ENCODE measurements around the gene BAIAP2. TPM values are rescaled to one million over a fixed set of nuclear protein-coding genes. Genes with fewer than 3 reads are reported as not detected.

Gene BAIAP2
- polyA plus RNA-seq, 2 donors, result 91.2 to 107 TPM

DNA sequence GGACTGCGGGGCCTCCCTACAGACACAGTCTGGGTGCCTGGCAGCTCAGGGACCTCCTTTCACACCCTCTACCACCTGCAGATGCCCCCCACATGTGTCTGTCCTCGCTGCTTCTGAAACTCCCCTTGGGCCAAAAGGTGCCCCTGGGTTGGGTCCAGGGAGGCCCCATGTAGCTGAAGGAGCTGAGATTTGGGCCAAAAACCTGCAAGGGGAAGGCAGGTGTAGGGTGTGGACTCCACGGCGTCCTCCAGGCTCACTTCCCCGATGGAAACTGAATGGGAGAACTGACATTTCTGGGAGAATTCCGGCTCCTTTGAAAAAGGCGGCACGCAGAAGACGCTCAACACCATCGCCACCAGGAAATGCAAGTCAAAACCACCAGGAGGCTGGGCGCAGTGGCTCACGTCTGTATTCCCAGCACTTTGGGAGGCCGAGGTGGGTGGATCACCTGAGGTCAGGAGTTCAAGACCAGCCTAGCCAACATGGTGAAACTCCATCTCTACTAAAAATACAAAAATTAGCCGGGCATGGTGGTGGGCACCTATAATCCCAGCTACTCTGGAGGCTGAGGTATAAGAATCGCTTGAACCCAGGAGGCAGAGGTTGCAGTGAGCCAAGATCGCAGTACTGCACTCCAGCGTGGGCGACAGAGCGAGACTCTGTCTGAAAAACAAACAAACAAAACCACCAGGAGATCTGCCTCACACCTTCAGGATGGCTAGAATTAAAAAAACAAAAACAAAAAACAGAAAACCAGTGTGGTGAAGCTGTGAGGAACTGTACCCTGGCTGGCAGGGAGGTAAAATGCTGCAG lies 13.2 kb upstream of the BAIAP2 start:
- no peaks in the 10 kb centered on the region for H3K27me3 ChIP-seq (ENCODE audit: control insufficient read depth in 1 of 2, insufficient read depth in 2 of 2, low read length in 2 of 2)
- H3K9me3 ChIP-seq (ENCODE audit: control insufficient read depth in 2 of 2, insufficient read depth in 1 of 2, low read depth in 1 of 2, low read length in 1 of 2), result no peaks in the 10 kb centered on the region
- H3K4me1 ChIP-seq (ENCODE audit: control insufficient read depth in 2 of 2, insufficient read depth in 2 of 2, low read length in 1 of 2), result peaks cover 0 to 29% of the 10 kb centered on the region in 2 donors
- no peak overlapping the region for H3K4me3 ChIP-seq (ENCODE audit: low read depth in 1 of 2, low read length in 2 of 2)
- 77 to 85% methylated on average over 19 of the region's 19 CpGs for WGBS, 2 donors
- no peak overlapping the region for H3K27ac ChIP-seq (ENCODE audit: low read depth in 2 of 2, low read length in 1 of 2)
- H3K36me3 ChIP-seq (ENCODE audit: control insufficient read depth in 2 of 2, insufficient read depth in 2 of 2, low read length in 1 of 2), result no peaks in the 10 kb centered on the region

DNA sequence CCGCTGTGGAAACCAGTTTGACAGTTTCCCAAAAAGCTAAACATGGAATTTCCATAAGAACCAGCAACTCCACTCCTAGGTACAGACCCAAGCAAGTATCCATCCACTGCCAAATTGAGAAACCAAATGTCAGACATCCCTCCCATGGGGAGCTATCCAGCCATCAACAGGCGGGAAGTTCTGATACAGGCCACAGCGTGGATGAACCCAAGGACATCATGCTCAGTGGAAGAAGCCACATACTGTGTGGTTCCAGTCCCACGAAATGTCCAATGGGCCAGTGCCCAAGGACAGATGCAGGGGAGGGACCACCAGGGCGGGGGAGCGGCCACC lies 12.6 kb upstream of the BAIAP2 start:
- Histone ChIP-seq H3K27me3 (ENCODE audit: control insufficient read depth in 1 of 2, insufficient read depth in 2 of 2, low read length in 2 of 2) (no peaks in the 10 kb centered on the region), H3K36me3 (ENCODE audit: control insufficient read depth in 2 of 2, insufficient read depth in 2 of 2, low read length in 1 of 2) (no peaks in the 10 kb centered on the region), H3K9me3 (ENCODE audit: control insufficient read depth in 2 of 2, insufficient read depth in 1 of 2, low read depth in 1 of 2, low read length in 1 of 2) (no peaks in the 10 kb centered on the region), H3K27ac (ENCODE audit: low read depth in 2 of 2, low read length in 1 of 2) (no peak overlapping the region), H3K4me3 (ENCODE audit: low read depth in 1 of 2, low read length in 2 of 2) (no peak overlapping the region), H3K4me1 (ENCODE audit: control insufficient read depth in 2 of 2, insufficient read depth in 2 of 2, low read length in 1 of 2) (peaks cover 0 to 29% of the 10 kb centered on the region in 2 donors)
- WGBS, 2 donors, result 85% methylated on average over 4 to 6 of the region's 6 CpGs

GRCh38 chr17:81025065-81025740 lies 9.7 kb upstream of the BAIAP2 start:
- Histone ChIP-seq H3K4me3 (ENCODE audit: low read depth in 1 of 2, low read length in 2 of 2) (no peak overlapping the region), H3K9me3 (ENCODE audit: control insufficient read depth in 2 of 2, insufficient read depth in 1 of 2, low read depth in 1 of 2, low read length in 1 of 2) (no peaks in the 10 kb centered on the region), H3K4me1 (ENCODE audit: control insufficient read depth in 2 of 2, insufficient read depth in 2 of 2, low read length in 1 of 2) (peaks cover 9 to 23% of the 10 kb centered on the region in 2 donors), H3K27ac (ENCODE audit: low read depth in 2 of 2, low read length in 1 of 2) (no peak overlapping the region), H3K27me3 (ENCODE audit: control insufficient read depth in 1 of 2, insufficient read depth in 2 of 2, low read length in 2 of 2) (peaks cover 0 to 3% of the 10 kb centered on the region in 2 donors), H3K36me3 (ENCODE audit: control insufficient read depth in 2 of 2, insufficient read depth in 2 of 2, low read length in 1 of 2) (no peaks in the 10 kb centered on the region)
- 67 to 74% methylated on average over 16 of the region's 16 CpGs for WGBS, 2 donors

GRCh38 chr17:81025741-81026129 lies 9.2 kb upstream of the BAIAP2 start:
- Histone ChIP-seq H3K27ac (ENCODE audit: low read depth in 2 of 2, low read length in 1 of 2) (no peak overlapping the region), H3K36me3 (ENCODE audit: control insufficient read depth in 2 of 2, insufficient read depth in 2 of 2, low read length in 1 of 2) (no peaks in the 10 kb centered on the region), H3K9me3 (ENCODE audit: control insufficient read depth in 2 of 2, insufficient read depth in 1 of 2, low read depth in 1 of 2, low read length in 1 of 2) (no peaks in the 10 kb centered on the region), H3K4me1 (ENCODE audit: control insufficient read depth in 2 of 2, insufficient read depth in 2 of 2, low read length in 1 of 2) (peaks cover 9 to 20% of the 10 kb centered on the region in 2 donors), H3K4me3 (ENCODE audit: low read depth in 1 of 2, low read length in 2 of 2) (no peak overlapping the region), H3K27me3 (ENCODE audit: control insufficient read depth in 1 of 2, insufficient read depth in 2 of 2, low read length in 2 of 2) (peaks cover 0 to 3% of the 10 kb centered on the region in 2 donors)
- WGBS, 2 donors, result 59 to 70% methylated on average over 22 of the region's 22 CpGs

DNA sequence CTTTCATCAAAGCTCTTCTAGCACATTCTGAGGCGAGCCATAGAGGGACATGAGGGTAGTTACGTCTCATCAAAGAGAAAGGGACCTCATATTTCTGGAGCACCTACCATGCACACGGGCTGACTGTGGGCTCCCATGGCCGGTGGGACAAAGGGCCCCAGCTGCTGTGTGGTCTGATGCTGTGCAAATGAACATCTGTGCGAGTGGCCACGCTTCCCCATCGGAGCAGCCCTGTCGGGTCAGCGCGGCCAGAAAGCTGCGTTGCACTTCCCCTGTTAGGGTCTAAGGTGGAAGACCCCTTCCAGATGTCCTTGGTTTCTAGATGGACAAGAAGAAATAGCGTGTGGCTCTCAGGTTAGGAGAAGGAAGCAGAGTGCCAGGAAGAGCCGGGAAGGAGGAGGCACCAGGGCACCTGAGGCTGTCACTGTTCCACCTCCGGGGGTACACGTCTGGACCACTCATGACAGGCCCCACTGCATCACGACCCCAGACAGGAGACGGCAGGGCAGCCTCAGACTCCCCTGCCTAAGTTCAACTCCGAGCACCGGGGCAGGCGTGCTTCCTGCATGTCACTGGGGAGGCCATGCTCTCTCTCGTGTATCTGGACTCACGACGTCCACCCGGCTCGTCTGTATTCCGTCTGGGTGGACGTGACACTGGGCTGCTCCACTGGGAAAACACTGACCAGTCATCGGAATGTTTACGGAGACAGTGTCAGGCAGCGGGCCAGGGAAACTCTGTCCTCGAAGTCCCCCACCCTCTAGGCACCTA lies 8.5 kb upstream of the BAIAP2 start:
- Histone ChIP-seq H3K4me1 (ENCODE audit: control insufficient read depth in 2 of 2, insufficient read depth in 2 of 2, low read length in 1 of 2) (peaks cover 9 to 14% of the 10 kb centered on the region in 2 donors), H3K27ac (ENCODE audit: low read depth in 2 of 2, low read length in 1 of 2) (no peak overlapping the region), H3K36me3 (ENCODE audit: control insufficient read depth in 2 of 2, insufficient read depth in 2 of 2, low read length in 1 of 2) (no peaks in the 10 kb centered on the region), H3K27me3 (ENCODE audit: control insufficient read depth in 1 of 2, insufficient read depth in 2 of 2, low read length in 2 of 2) (peaks cover 0 to 3% of the 10 kb centered on the region in 2 donors), H3K4me3 (ENCODE audit: low read depth in 1 of 2, low read length in 2 of 2) (no peak overlapping the region), H3K9me3 (ENCODE audit: control insufficient read depth in 2 of 2, insufficient read depth in 1 of 2, low read depth in 1 of 2, low read length in 1 of 2) (no peaks in the 10 kb centered on the region)
- 61 to 67% methylated on average over 31 of the region's 31 CpGs for WGBS, 2 donors

- Histone ChIP-seq H3K36me3 (ENCODE audit: control insufficient read depth in 2 of 2, insufficient read depth in 2 of 2, low read length in 1 of 2) (no peaks in the 10 kb centered on the region), H3K27me3 (ENCODE audit: control insufficient read depth in 1 of 2, insufficient read depth in 2 of 2, low read length in 2 of 2) (peaks cover 0 to 3% of the 10 kb centered on the region in 2 donors), H3K27ac (ENCODE audit: low read depth in 2 of 2, low read length in 1 of 2) (no peak overlapping the region), H3K9me3 (ENCODE audit: control insufficient read depth in 2 of 2, insufficient read depth in 1 of 2, low read depth in 1 of 2, low read length in 1 of 2) (no peaks in the 10 kb centered on the region), H3K4me3 (ENCODE audit: low read depth in 1 of 2, low read length in 2 of 2) (no peak overlapping the region), H3K4me1 (ENCODE audit: control insufficient read depth in 2 of 2, insufficient read depth in 2 of 2, low read length in 1 of 2) (peaks cover 9 to 12% of the 10 kb centered on the region in 2 donors)
- 43 to 61% methylated on average over 15 of the region's 15 CpGs for WGBS, 2 donors
These were observed 7.9 kb upstream of the BAIAP2 start for GRCh38 chr17:81027038-81027437.

- Histone ChIP-seq H3K9me3 (ENCODE audit: control insufficient read depth in 2 of 2, insufficient read depth in 1 of 2, low read depth in 1 of 2, low read length in 1 of 2) (no peaks in the 10 kb centered on the region), H3K36me3 (ENCODE audit: control insufficient read depth in 2 of 2, insufficient read depth in 2 of 2, low read length in 1 of 2) (peaks cover 0 to under 1% of the 10 kb centered on the region in 2 donors), H3K4me3 (ENCODE audit: low read depth in 1 of 2, low read length in 2 of 2) (no peak overlapping the region), H3K27ac (ENCODE audit: low read depth in 2 of 2, low read length in 1 of 2) (no peak overlapping the region), H3K27me3 (ENCODE audit: control insufficient read depth in 1 of 2, insufficient read depth in 2 of 2, low read length in 2 of 2) (peaks cover 0 to 3% of the 10 kb centered on the region in 2 donors), H3K4me1 (ENCODE audit: control insufficient read depth in 2 of 2, insufficient read depth in 2 of 2, low read length in 1 of 2) (peaks cover 9 to 12% of the 10 kb centered on the region in 2 donors)
- WGBS, 2 donors, result 38 to 39% methylated on average over 37 of the region's 37 CpGs
These were observed 7.1 kb upstream of the BAIAP2 start for GRCh38 chr17:81027591-81028505.

- Histone ChIP-seq H3K36me3 (ENCODE audit: control insufficient read depth in 2 of 2, insufficient read depth in 2 of 2, low read length in 1 of 2) (peaks cover 0 to 4% of the 10 kb centered on the region in 2 donors), H3K27ac (ENCODE audit: low read depth in 2 of 2, low read length in 1 of 2) (no peak overlapping the region), H3K4me3 (ENCODE audit: low read depth in 1 of 2, low read length in 2 of 2) (no peak overlapping the region), H3K9me3 (ENCODE audit: control insufficient read depth in 2 of 2, insufficient read depth in 1 of 2, low read depth in 1 of 2, low read length in 1 of 2) (no peaks in the 10 kb centered on the region), H3K4me1 (ENCODE audit: control insufficient read depth in 2 of 2, insufficient read depth in 2 of 2, low read length in 1 of 2) (peaks cover 9 to 11% of the 10 kb centered on the region in 2 donors), H3K27me3 (ENCODE audit: control insufficient read depth in 1 of 2, insufficient read depth in 2 of 2, low read length in 2 of 2) (peaks cover 0 to 3% of the 10 kb centered on the region in 2 donors)
- WGBS, 2 donors, result 24 to 40% methylated on average over 12 of the region's 12 CpGs
These were observed 6.5 kb upstream of the BAIAP2 start for GRCh38 chr17:81028506-81028858.

DNA sequence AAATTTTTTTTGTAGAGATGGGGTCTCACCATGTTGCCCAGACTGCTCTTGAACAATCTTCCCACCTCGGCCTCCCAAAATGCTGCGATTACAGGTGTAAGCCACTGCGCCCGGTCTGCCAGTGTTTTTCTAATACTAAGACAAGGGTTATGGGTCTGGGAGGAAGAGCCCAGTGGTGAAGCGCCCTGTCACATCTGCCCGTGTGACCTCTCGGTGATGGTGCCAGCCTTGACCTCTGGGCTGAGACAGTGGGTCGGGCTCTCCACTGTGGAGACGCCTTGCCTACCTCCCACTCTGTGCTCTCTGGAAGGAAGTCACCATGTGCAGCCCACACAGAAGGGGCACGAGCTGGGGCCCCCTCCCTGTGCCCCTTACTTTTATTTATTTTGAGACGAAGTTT lies 5.1 kb upstream of the BAIAP2 start:
- H3K4me1 ChIP-seq (ENCODE audit: control insufficient read depth in 2 of 2, insufficient read depth in 2 of 2, low read length in 1 of 2), result peaks cover 6 to 9% of the 10 kb centered on the region in 2 donors
- no peaks in the 10 kb centered on the region for H3K9me3 ChIP-seq (ENCODE audit: control insufficient read depth in 2 of 2, insufficient read depth in 1 of 2, low read depth in 1 of 2, low read length in 1 of 2)
- H3K4me3 ChIP-seq (ENCODE audit: low read depth in 1 of 2, low read length in 2 of 2), result no peak overlapping the region
- peaks cover 0 to 3% of the 10 kb centered on the region in 2 donors for H3K27me3 ChIP-seq (ENCODE audit: control insufficient read depth in 1 of 2, insufficient read depth in 2 of 2, low read length in 2 of 2)
- WGBS, 2 donors, result 91 to 92% methylated on average over 11 of the region's 11 CpGs
- peaks cover 0 to 4% of the 10 kb centered on the region in 2 donors for H3K36me3 ChIP-seq (ENCODE audit: control insufficient read depth in 2 of 2, insufficient read depth in 2 of 2, low read length in 1 of 2)
- no peak overlapping the region for H3K27ac ChIP-seq (ENCODE audit: low read depth in 2 of 2, low read length in 1 of 2)

All from esophagus (tissue), 2 donors.